ENCODE results near the gene C3orf33.

Gene C3orf33

DNA sequence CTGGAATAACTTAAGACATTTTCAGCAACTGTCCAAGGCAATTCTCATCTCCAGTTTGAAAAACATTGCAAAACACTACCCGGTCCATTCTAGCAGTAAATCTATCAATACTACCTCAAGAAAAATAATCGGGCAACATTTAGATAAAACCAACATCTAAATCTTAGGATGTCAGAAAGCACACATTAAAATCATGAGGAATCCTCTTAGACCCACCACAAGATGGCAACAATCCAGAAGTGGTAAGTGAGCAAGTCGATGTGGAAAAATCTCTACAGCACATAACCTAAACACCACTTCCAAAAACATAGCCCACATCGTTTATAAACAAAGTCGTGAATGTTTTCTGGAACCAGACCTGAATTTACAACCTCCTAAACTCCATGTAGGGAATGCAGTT lies 66.9 kb downstream of the C3orf33 start:
- FAIRE-seq: no peak

- no peak for FAIRE-seq
Measured at GRCh38 chr3:155738580-155739076, 67.5 kb downstream of the C3orf33 start.

GRCh38 chr3:155737844-155738460 lies 68.1 kb downstream of the C3orf33 start:
- FAIRE-seq: no peak

DNA sequence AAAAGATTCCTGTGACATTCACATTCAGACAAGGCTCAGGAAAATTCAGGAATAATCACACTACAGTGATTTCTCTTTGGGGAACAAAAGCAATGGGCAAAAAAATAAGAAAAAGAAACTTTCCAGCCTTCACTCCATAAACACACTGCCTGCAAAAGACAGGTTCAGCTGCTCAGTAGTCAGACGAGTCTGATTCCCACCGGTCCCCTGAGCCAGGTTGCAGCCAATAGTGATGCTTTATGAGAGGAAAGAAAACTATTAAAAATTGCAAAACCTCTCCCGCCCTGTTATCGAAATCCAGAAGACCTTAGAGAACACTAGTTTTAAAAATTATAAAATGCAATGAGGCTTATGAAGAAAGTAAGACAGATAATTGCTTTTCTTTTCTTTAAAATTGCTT lies 69.7 kb downstream of the C3orf33 start:
- no peak for FAIRE-seq

- no peak for FAIRE-seq
Measured at GRCh38 chr3:155730843-155731242, 75.2 kb downstream of the C3orf33 start.

GRCh38 chr3:155727836-155728235 lies 78.2 kb downstream of the C3orf33 start:
- no peak for FAIRE-seq

- FAIRE-seq: no peak
Measured at GRCh38 chr3:155714295-155714718, 91.8 kb downstream of the C3orf33 start.

All from G401.6 (cell line).